GM12891 (cell line): ENCODE measurements around the gene SEC11C.

ENCODE experiments used
- DNase-seq: peaks from one replicate; pipeline ENCODE4 v3.0.0; 2011; ENCODE audit warnings: low spot score; ENCODE audit not compliant: insufficient read length
- FAIRE-seq: peaks from 2 replicates; lab custom pipeline; 2011; peaks lifted over from hg19 to GRCh38; lab: Jason Lieb, UNC
- PAX5 ChIP-seq: IDR thresholded peaks from 2 replicates; pipeline ENCODE4 v1.6.1; 2011; ENCODE audit warnings: low read length, moderate library complexity, mild to moderate bottlenecking; ENCODE audit not compliant: insufficient read depth, severe bottlenecking
- POLR2A ChIP-seq: IDR thresholded peaks from 2 replicates; pipeline ENCODE4 v1.6.1; 2011; ENCODE audit warnings: low read depth, low read length, control low read depth
- POLR2AphosphoS5 ChIP-seq: IDR thresholded peaks from 2 replicates; pipeline ENCODE4 v1.6.1; 2011; ENCODE audit warnings: low read depth, low read length, control low read depth
- POU2F2 ChIP-seq: IDR thresholded peaks from 2 replicates; pipeline ENCODE4 v1.6.1; 2011; ENCODE audit warnings: low read depth, mild to moderate bottlenecking, control low read depth, low read length, moderate library complexity
- SPI1 ChIP-seq: IDR thresholded peaks from 2 replicates; pipeline ENCODE4 v1.6.1; 2011; ENCODE audit warnings: low read depth, low read length, control low read depth
- TAF1 ChIP-seq: IDR thresholded peaks from 2 replicates; pipeline ENCODE4 v1.6.1; 2011; ENCODE audit warnings: low read depth, low read length, control low read depth

Gene SEC11C

DNA sequence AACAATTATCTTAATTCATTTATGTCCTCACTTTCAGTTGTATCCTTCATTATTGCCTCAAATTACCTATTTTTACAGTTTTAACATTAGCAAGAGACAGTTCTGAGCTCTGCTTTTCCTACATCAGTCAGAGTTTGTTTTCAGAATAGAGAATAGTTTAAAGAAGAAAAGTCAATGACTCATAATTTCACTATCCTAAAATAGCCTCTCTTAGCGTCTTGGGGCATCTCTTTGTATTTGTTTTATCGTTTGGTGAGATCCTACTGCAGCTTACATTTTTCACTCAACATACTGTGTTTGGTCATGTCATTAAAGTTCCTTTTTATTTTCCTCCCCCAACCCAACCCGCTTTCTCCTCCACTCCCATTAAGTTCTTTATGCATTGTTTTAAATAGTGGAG lies 3.8 kb downstream of the SEC11C start:
- no peak for TF ChIP-seq TAF1
- no peak for TF ChIP-seq POLR2AphosphoS5
- TF ChIP-seq POLR2A, result no peak
- no peak for TF ChIP-seq PAX5
- TF ChIP-seq SPI1, result no peak
- TF ChIP-seq POU2F2, result no peak
- FAIRE-seq (no peak), DNase-seq (no peak)

DNA sequence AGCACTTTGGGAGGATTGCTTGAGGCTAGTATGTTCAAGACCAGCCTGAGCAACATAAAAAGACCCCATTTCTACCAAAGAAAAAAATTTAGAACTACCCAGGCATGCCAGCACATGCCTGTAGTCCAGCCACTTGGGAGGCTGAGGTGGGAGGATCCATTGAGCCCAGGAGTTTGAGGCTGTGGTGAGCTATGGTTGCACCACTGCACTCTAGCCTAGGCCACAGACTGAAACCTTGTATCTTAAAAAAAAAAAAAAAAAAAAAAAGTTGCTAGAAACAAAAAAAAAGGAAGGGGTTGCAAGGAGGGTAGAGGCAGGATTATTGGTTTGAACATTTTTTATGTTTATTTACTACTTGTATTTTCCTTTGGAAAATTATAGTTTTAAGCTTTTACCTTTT lies 4.8 kb downstream of the SEC11C start:
- DNase-seq (no peak), FAIRE-seq (no peak)
- TF ChIP-seq SPI1 (no peak), POU2F2 (no peak), PAX5 (no peak), POLR2AphosphoS5 (no peak), TAF1 (no peak), POLR2A (no peak)

DNA sequence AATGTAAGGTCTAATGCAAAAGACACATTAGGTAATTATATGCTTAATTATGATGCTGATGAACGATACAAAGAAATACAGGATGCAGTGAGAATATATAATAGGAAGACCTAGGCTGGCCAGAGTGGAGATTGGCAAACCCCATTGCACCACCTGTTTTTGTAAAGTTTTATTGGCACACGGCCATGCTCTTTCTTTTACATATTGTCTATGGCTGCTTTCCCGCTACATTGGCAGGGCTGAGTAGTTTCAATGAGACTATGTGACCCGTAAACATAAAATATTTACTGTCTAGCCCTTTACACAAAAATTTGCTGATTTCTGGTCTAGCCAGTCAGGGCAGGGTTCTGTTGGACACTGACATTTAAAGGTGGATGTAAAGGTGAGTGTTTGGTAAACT lies 5.4 kb downstream of the SEC11C start:
- FAIRE-seq (no peak), DNase-seq (no peak)
- TF ChIP-seq POLR2AphosphoS5 (no peak), PAX5 (no peak), SPI1 (no peak), POLR2A (no peak), POU2F2 (no peak), TAF1 (no peak)

DNA sequence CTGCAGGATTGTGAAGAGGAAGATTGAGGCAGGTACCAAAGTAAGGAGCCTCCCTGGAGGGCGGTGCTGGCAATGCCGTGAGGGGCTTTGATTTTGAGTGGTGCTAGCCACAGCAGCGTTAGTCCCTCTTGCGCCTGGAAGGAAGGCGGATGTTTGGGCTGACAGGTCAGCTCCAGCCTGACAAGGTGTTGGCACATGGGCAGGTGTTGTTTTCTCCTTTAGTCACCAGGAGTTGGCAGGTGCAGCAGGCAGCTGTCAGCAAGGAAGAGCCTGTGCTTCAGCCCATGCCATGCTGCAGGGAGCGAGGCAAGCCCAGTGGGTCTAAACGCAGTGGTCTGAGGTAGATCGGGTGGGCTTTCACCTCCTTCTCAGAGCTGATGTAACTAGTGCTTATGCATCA lies 8.5 kb downstream of the SEC11C start:
- DNase-seq (no peak), FAIRE-seq (no peak)
- TF ChIP-seq POLR2A (no peak), POLR2AphosphoS5 (no peak), SPI1 (no peak), TAF1 (no peak), PAX5 (no peak), POU2F2 (no peak)

DNA sequence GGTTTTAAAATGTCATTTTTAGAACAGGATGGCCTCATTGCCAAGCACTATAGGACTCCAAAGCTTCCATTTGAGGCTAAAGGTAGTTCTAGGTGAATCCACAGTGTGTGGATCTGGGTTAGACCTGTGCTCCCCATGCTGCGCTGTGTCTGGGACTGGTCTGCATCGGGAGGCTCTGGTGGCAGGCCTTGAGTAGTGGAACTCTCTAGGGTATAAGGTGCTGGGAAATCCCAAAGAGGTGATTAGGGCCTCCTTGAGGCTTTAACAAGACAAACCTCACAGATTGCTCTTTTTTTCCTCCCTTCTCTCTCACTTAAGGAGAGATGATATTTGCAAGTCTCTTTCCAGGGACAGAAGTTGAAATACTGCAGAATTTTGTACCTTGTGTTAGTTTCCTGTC lies 9.3 kb downstream of the SEC11C start:
- no peak for TF ChIP-seq TAF1
- TF ChIP-seq POLR2A, result no peak
- no peak for TF ChIP-seq POLR2AphosphoS5
- no peak for TF ChIP-seq PAX5
- TF ChIP-seq SPI1, result no peak
- TF ChIP-seq POU2F2, result no peak
- FAIRE-seq (no peak), DNase-seq (no peak)

DNA sequence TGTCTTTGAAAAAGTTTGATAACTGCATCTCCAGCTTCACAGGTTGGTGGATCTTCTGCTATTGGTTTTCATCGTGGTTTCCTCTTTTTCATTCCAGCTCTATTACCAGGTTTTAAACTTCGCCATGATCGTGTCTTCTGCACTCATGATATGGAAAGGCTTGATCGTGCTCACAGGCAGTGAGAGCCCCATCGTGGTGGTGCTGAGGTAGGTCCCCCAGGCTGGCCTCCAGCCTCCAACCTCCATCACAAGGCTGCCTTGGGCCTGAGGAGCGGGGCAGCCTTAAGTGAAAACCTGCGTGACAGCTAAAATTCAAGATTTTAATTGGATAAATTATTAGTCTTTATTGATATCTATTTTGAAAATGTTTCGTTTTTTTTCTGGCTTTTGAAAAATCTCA lies 9.7 kb downstream of the SEC11C start:
- no peak for TF ChIP-seq POLR2AphosphoS5
- no peak for TF ChIP-seq POU2F2
- TF ChIP-seq TAF1, result no peak
- TF ChIP-seq PAX5, result no peak
- TF ChIP-seq SPI1, result no peak
- no peak for TF ChIP-seq POLR2A
- no peak for FAIRE-seq
- DNase-seq, result no peak

DNA sequence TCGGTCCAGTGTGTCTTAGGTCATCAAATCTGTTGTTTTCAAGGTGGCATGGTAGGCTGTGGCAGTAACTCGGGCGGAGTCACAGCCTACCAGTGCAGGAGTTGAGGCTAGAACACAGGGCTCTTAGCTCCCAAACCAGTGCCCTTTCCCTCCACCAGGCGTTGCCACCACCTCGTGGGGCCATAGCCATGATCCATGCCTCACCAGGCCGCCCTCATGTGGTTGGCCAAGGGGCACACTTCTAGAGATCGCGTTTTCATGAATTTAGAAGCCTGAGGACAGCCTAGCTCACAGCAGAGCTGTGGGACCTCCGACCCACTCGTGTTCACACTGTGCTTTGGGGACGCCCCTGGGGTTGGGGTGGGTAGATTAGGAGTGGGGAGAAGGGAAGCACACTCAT lies 10.6 kb downstream of the SEC11C start:
- FAIRE-seq (no peak), DNase-seq (no peak)
- TF ChIP-seq POLR2A (no peak), PAX5 (no peak), POLR2AphosphoS5 (no peak), POU2F2 (no peak), TAF1 (no peak), SPI1 (no peak)

DNA sequence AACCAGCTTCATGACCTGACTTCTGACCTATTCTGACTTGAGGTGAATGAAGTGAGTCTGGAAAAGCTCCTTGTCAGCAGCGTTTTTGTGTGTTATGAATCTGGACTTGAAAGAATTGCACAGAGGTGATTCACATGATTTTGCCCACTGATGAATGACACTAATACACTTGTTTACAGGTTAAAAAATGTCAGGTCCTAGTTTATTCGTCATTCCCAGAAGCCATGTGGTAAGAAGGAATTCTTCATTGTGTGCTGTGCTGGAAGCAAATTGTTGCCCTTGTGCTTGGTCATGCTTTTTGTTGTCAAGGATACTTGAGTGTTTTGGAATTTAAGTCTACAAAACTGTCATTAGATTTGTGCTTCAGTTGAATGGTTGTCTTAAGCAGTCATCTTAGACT lies 15.5 kb downstream of the SEC11C start:
- FAIRE-seq (no peak), DNase-seq (no peak)
- no peak for TF ChIP-seq POLR2A
- no peak for TF ChIP-seq SPI1
- TF ChIP-seq POLR2AphosphoS5, result no peak
- no peak for TF ChIP-seq POU2F2
- no peak for TF ChIP-seq TAF1
- TF ChIP-seq PAX5, result no peak

DNA sequence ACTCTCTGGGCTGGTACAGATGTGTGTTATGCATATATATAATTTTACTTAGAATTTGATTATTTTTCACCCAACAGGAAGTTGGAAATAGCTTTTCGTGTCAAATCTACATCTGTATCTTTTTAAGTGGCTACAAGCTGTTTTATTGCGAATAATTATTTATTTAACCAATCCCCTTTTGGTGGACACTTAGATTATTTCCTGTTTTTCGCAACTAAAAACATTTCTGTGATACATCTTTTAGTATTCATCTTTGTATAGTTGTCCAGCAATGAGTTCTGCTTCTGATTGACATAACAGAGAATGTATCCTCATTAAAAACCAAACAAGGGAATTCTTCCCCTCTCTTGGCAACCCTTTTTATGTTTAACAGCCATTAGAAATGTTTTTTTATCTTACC lies 16.6 kb downstream of the SEC11C start:
- FAIRE-seq, result no peak
- no peak for TF ChIP-seq POU2F2
- TF ChIP-seq TAF1, result no peak
- no peak for TF ChIP-seq POLR2AphosphoS5
- no peak for TF ChIP-seq PAX5
- no peak for TF ChIP-seq SPI1
- no peak for TF ChIP-seq POLR2A

DNA sequence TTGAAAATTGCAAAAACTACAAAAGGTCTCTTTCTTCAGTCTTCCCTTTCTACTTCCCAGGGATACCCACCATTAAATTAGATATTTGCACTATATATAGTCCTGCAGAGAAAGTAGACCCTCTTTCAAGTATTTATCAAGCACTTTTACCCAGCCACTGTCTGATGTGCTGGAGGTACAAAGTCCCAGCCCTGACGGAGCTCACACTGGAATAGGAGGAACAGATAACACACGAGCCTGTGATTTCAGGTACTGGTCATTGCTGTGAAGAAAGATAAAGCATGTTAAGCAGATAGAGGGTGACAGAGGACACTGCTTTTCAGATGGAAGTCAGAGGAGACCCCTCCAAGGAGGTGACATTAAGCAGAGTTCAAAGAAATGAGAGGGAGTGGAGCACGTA lies 19.6 kb downstream of the SEC11C start:
- no peak for TF ChIP-seq POLR2A
- no peak for TF ChIP-seq POU2F2
- TF ChIP-seq PAX5, result no peak
- no peak for TF ChIP-seq POLR2AphosphoS5
- TF ChIP-seq TAF1, result no peak
- TF ChIP-seq SPI1, result no peak
- no peak for DNase-seq
- FAIRE-seq, result no peak

More for the DNA sequence above, 16.6 kb downstream of the SEC11C start:
- no peak for DNase-seq
